OCI-LY1 (cell line): Measurements from ENCODE around the gene UPB1.

ENCODE experiments used
- H2AFZ ChIP-seq: fragments of 200-600 bp; sonication (generic), shearing (Covaris generic); 2 replicates; pipeline ENCODE4 v1.6.0; 2014; ENCODE audit warnings: antibody characterized with exemption, mild to moderate bottlenecking, low read length
- H3F3A ChIP-seq: fragments of 200-600 bp; sonication (generic), shearing (Covaris generic); 2 replicates; pipeline ENCODE4 v1.6.0; 2014; ENCODE audit warnings: mild to moderate bottlenecking, antibody characterized with exemption, low read length, moderate library complexity; ENCODE audit not compliant: insufficient read depth
- H3K27ac ChIP-seq: fragments of 200-600 bp; sonication (generic); 2 replicates; pipeline ENCODE4 v1.5.1; 2014; ENCODE audit warnings: low read length, mixed run types, mild to moderate bottlenecking, low read depth; ENCODE audit not compliant: poor library complexity, severe bottlenecking
- H3K27me3 ChIP-seq: fragments of 200-600 bp; sonication (generic); 2 replicates; pipeline ENCODE4 v1.6.0; 2014; ENCODE audit warnings: antibody characterized with exemption, mild to moderate bottlenecking, low read length, moderate library complexity; ENCODE audit not compliant: insufficient read depth
- H3K36me3 ChIP-seq: fragments of 200-600 bp; sonication (generic); 2 replicates; pipeline ENCODE4 v1.6.1; 2014; ENCODE audit warnings: mild to moderate bottlenecking, antibody characterized with exemption, low read length, moderate library complexity, mixed read lengths; ENCODE audit not compliant: insufficient read depth
- H3K4me1 ChIP-seq: fragments of 200-600 bp; sonication (generic); 2 replicates; pipeline ENCODE4 v1.5.1; 2014; ENCODE audit warnings: mild to moderate bottlenecking, low read length, moderate library complexity; ENCODE audit not compliant: insufficient read depth, severe bottlenecking
- H3K4me2 ChIP-seq: fragments of 200-600 bp; sonication (generic), shearing (Covaris generic); 2 replicates; pipeline ENCODE4 v1.6.1; 2014; ENCODE audit warnings: low read length
- H3K4me3 ChIP-seq: fragments of 200-600 bp; sonication (generic); 2 replicates; pipeline ENCODE4 v1.5.1; 2014; ENCODE audit warnings: low read length, low read depth, mild to moderate bottlenecking, mixed read lengths; ENCODE audit not compliant: poor library complexity, severe bottlenecking
- H3K79me2 ChIP-seq: fragments of 200-600 bp; shearing (Covaris generic); 2 replicates; pipeline ENCODE4 v1.6.1; 2016; ENCODE audit warnings: mixed run types, low read length, mixed read lengths; ENCODE audit not compliant: insufficient read depth
- H3K9ac ChIP-seq: fragments of 200-600 bp; sonication (generic), shearing (Covaris generic); 2 replicates; pipeline ENCODE4 v1.6.1; 2014; ENCODE audit warnings: mild to moderate bottlenecking, low read length, mixed read lengths
- H3K9me2 ChIP-seq: fragments of 200-600 bp; sonication (generic), shearing (Covaris generic); 2 replicates; pipeline ENCODE4 v1.6.1; 2014; ENCODE audit warnings: low read depth, mild to moderate bottlenecking, low read length, mixed read lengths
- H3K9me3 ChIP-seq: fragments of 200-600 bp; shearing (Covaris generic); 2 replicates; pipeline ENCODE4 v1.6.1; 2014; ENCODE audit warnings: low read length, mixed read lengths
- H4K20me1 ChIP-seq: fragments of 200-600 bp; sonication (generic), shearing (Covaris generic); 2 replicates; pipeline ENCODE4 v1.6.0; 2016; ENCODE audit warnings: mild to moderate bottlenecking, low read length; ENCODE audit not compliant: insufficient read depth
- CTCF ChIP-seq: fragments of 200-600 bp; sonication (generic), shearing (Covaris generic); IDR thresholded peaks from 2 replicates; pipeline ENCODE4 v1.5.1; 2017; ENCODE audit warnings: mild to moderate bottlenecking, antibody characterized with exemption, low read length, moderate library complexity, mixed read lengths
- EZH2 ChIP-seq: fragments of 200-600 bp; sonication (generic), shearing (Covaris generic); IDR thresholded peaks from 2 replicates; pipeline ENCODE4 v1.8.0; 2017; ENCODE audit warnings: borderline replicate concordance, mixed run types, mild to moderate bottlenecking, antibody characterized with exemption, low read length, moderate library complexity, mixed read lengths

Gene UPB1

DNA sequence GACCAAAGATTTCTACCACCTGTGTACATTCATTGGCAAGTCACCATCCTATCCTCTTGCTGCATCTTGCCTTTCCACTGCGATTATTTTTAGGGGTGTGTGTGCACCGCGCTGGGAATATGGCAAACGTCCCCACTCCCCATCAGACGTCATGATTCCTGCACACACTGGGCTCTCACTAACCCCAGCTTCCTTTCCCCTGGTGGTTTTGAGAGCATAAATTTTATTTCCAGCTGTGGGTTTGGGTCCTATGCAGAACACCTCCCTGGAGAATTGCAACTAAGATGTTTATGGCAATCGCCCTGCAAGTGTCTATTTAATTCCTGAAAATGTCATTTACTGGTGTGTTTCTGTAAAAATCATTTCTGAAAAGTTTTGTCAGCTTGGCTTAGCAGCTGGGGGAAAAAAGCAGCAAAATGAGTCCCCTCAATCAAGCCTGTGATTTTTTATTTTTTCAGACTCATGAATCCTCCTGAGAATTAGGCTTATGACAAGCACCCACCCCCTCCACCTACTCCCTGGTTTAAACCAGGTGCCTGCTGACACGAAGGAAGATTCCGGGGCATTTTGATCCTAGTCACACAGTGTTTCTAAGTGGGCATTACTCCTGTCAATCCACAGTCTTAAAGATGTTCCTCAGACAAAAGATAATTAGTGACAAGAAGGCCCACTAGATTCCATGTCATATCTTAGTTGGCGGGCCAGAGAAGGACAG, 23.8 kb downstream of the UPB1 start:
- no peaks in the 10 kb centered on the region for H3F3A ChIP-seq
- H3K36me3 ChIP-seq, result no peaks in the 10 kb centered on the region
- no peaks in the 10 kb centered on the region for H3K9me2 ChIP-seq
- H3K79me2 ChIP-seq, result no peaks in the 10 kb centered on the region
- TF ChIP-seq EZH2 (no peak), CTCF (no peak)
- peaks cover 4% of the 10 kb centered on the region for H3K4me1 ChIP-seq
- H2AFZ ChIP-seq, result no peak overlapping the region
- H4K20me1 ChIP-seq, result no peaks in the 10 kb centered on the region
- H3K9me3 ChIP-seq, result no peaks in the 10 kb centered on the region
- H3K27me3 ChIP-seq, result no peaks in the 10 kb centered on the region
- H3K4me2 ChIP-seq, result no peak overlapping the region
- H3K27ac ChIP-seq, result no peak overlapping the region
- H3K9ac ChIP-seq, result no peak overlapping the region
- no peak overlapping the region for H3K4me3 ChIP-seq

DNA sequence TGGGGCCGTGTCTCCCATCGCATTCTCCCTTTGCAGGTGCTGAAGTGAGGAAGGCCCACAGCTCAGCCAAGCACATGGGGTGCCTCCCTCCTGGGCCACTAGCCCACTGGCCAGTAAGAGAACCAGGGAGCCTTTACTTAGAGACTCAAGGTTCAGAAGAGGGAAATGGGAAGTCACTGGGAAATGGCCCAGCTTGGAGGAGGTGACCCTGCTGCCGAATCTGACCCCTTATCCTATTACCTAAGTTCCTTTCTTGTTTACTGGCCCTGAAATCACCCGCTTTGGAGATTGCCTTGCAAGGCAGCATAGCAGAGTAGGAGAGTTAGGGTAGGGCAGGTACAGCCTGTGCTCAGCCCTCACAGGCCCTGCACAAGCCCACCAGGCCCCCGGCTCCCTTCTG, 24.4 kb downstream of the UPB1 start:
- H3K36me3 ChIP-seq, result no peaks in the 10 kb centered on the region
- H3K79me2 ChIP-seq, result no peaks in the 10 kb centered on the region
- no peak overlapping the region for H3K9ac ChIP-seq
- no peak overlapping the region for H3K4me3 ChIP-seq
- H3F3A ChIP-seq, result no peaks in the 10 kb centered on the region
- no peak overlapping the region for H3K4me2 ChIP-seq
- H3K27me3 ChIP-seq, result no peaks in the 10 kb centered on the region
- no peak for TF ChIP-seq CTCF
- TF ChIP-seq EZH2, result no peak
- peaks cover 4% of the 10 kb centered on the region for H3K4me1 ChIP-seq
- no peaks in the 10 kb centered on the region for H3K9me2 ChIP-seq
- H3K27ac ChIP-seq, result no peak overlapping the region
- H4K20me1 ChIP-seq, result no peaks in the 10 kb centered on the region
- no peak overlapping the region for H2AFZ ChIP-seq
- no peaks in the 10 kb centered on the region for H3K9me3 ChIP-seq

- no peaks in the 10 kb centered on the region for H3K36me3 ChIP-seq
- no peaks in the 10 kb centered on the region for H3K9me3 ChIP-seq
- H3K27ac ChIP-seq, result no peak overlapping the region
- no peaks in the 10 kb centered on the region for H3F3A ChIP-seq
- no peaks in the 10 kb centered on the region for H3K9me2 ChIP-seq
- no peak overlapping the region for H3K4me3 ChIP-seq
- H3K4me2 ChIP-seq, result peak overlapping the region; percentile 9; the same call in 1 of the 2 replicates
- H3K27me3 ChIP-seq, result no peaks in the 10 kb centered on the region
- no peaks in the 10 kb centered on the region for H3K79me2 ChIP-seq
- peaks cover 4% of the 10 kb centered on the region for H3K4me1 ChIP-seq
- H2AFZ ChIP-seq, result no peak overlapping the region
- no peaks in the 10 kb centered on the region for H4K20me1 ChIP-seq
- no peak for TF ChIP-seq EZH2
- TF ChIP-seq CTCF, result peak; percentile 79
- H3K9ac ChIP-seq, result no peak overlapping the region
Observed at GRCh38 chr22:24521791-24522245, 26.7 kb downstream of the UPB1 start.
